Measurements from ENCODE around the gene GPC3.

GPC3 gene

GRCh38 chrX:133880032-133880443 is 105.4 kb downstream of the GPC3 start:
- no peak for DNase-seq

GRCh38 chrX:133878710-133879109 is 106.7 kb downstream of the GPC3 start:
- no peak for DNase-seq

DNA sequence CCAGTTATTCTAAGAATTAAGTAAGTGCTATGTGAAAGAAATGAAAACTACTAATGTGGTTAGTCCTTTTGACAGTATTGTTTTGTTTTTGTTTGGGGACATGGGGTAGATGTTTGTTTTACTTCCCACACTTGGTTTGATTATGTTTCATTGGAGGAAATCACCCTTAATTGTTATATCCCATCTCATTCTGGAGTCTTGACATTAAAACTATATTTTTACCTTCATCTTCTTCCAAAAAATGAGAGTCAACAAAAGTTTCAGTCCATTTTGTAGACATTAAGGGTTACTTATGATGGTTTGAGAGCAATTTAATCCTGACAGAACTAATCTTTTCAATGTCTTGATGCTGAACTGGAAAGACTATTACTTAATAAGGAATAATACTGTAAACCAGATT is 108.7 kb downstream of the GPC3 start:
- no peak for DNase-seq

DNA sequence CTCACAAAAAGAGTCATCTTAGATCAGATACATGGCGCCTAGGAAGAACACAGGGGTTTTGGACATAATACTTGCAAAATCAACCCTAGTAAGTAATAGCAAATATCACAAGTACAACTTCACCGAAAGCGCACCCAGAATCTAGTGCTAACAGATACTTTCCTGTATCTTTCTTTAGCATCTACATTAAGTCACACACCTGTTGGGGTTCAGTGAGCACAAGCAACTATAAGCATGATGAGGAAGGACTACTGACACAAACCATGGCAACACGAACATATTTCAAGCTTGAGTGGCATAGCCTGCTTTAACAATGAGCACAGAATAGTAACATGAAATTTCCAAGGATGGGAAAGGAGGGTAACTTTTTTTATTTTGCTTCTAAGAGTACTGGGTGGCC is 116.1 kb downstream of the GPC3 start:
- no peak for DNase-seq

DNA sequence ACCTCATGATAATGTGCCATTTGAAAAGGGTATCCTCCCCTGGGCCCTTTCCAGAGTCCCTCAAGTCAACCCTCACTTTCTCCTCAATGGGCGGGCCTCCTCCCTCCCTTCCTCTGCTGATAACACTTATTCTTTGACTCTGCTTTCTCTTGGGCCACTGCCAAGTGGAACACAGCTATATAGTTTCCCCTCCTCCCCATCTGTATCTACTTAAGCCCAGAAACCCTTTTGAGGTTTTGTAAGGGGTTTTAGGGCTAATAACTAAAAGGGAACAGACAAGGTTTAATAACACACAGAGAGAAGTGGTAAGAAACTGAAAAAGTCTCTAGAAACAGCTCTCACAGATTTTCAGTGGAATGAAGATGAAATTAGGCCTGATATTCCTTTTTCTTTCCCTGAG is 116.7 kb downstream of the GPC3 start:
- DNase-seq = no peak

- DNase-seq = no peak
Observed at GRCh38 chrX:133868250-133868649, 117.1 kb downstream of the GPC3 start.

GRCh38 chrX:133865761-133866471 is 119.5 kb downstream of the GPC3 start:
- no peak for DNase-seq

DNA sequence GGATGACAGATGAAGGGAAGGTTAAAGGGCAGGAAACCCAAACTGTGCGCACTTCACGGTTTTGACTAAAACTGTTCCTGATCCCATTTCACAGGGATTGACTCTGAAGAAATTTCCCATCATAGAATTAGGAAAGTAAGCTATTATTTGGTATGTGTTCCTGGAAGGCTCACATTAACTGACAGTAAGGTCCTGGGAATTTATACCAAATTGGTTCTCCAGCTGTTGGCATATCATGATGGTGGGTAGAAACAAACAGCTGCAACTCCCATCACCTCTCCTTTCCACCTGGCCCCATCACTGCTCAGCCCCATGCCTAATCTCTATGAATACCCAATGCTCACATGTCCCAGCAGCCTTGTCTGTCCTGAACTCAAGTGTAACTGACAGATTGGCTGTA is 121.2 kb downstream of the GPC3 start:
- DNase-seq = no peak

- no peak for DNase-seq
Observed at GRCh38 chrX:133859860-133860259, 125.5 kb downstream of the GPC3 start.

- no peak for DNase-seq
Observed at GRCh38 chrX:133859336-133859735, 126.1 kb downstream of the GPC3 start.

- DNase-seq = no peak
Observed at GRCh38 chrX:133857640-133858269, 127.6 kb downstream of the GPC3 start.

- no peak for DNase-seq
Observed at GRCh38 chrX:133856819-133857218, 128.6 kb downstream of the GPC3 start.

DNA sequence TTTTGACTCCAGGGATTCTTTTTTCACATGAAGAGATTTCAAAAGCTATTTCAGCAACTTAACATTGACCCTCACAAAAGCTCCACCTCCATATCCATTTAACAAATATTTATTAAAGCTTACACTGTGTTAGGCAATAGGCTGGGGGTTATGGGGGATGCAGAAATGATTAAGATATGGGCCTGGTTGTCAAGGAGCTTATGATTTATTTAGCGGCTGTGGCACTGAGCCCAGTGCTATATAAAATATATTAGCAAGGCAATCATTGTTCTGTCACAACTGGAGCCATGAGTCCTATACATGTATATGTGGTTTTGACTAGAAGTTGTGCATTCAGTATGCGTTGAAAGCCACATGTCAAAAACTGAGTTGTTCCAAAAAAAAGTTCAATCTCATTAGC is 131.1 kb downstream of the GPC3 start:
- no peak for DNase-seq

GRCh38 chrX:133852837-133853356 is 132.5 kb downstream of the GPC3 start:
- DNase-seq = no peak

DNA sequence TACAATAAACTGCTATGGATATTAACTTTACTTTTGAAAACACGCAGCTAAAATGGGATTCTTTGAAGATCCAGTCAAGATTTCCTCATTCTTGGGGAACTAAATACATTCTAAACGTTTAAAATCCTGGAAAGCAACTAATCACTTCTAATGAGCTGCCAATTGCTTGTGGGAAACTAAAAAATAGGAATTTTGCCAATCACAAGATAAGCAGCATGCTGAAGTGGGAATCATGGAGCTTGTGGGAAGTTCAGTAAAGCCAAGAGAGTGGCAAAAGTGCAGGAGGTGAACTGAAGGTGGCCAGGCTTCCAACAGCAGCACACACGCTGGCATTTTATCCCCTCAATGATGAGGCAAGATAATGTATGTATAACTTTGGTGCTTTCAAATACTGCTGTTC is 133.0 kb downstream of the GPC3 start:
- no peak for DNase-seq

DNA sequence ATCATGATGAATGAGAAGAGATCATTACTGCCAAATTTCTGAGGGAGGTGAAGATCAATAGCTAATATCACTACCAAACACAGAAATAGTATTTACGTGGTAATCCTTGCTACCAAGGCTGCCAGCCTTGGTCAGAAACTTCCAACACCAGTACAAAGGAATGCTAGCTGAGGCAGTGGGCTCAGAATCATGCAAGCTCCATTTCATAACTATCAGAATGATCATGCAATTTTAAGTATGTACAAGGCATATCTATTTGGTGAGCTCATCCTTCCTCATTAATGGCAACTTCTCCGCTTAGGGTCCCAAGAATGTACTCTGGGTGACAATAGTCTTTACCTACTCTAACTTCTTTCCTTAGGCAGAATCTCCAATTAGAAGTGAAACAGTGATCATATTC is 135.0 kb downstream of the GPC3 start:
- DNase-seq = no peak

GRCh38 chrX:133849676-133850075 is 135.7 kb downstream of the GPC3 start:
- no peak for DNase-seq

GRCh38 chrX:133847340-133847994 is 137.9 kb downstream of the GPC3 start:
- no peak for DNase-seq

- DNase-seq = no peak
Observed at GRCh38 chrX:133846311-133846710, 139.1 kb downstream of the GPC3 start.

GRCh38 chrX:133840415-133840814 is 145.0 kb downstream of the GPC3 start:
- DNase-seq = no peak

DNA sequence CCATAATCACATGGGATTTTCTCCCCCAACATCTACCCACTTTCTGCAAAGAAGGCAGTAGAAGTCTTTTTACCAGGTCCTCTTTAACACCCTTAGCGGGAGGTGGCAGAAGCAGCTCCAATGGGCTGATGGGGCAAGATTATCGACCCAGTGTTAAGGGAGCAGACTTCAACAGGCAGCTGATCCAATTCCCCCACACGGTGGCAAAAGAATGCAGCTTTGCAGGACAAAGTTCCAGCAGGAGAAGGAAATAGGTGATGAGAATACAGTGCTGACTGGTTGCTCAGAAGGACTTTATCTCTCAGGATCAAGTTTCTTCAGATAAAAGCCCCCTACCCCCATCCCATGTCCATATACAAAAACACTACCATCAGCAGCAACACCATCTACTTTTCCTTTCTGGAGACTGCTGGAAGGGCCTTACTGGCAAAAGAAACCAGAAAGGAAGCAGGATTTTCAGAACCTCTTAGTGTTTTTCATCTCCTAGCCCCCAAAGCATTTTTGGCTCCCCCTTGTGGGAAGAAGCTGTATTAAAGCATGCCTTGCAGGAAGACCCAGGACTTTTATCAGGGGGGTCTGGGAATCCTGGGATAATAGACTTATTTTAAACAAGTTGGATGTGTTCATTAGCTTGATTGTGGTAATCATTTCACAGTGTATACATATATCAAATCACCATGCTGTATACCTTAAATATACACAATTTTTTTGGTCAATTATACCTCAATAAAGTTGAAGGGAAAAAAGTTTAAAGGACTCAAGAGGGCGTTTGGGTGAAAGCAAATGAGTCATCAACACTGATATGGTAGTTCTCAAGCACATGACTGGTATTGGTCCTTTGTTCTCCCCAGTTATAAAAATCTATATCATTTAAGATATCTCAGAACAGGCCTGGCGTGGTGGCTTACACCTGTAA is 146.4 kb downstream of the GPC3 start:
- DNase-seq = no peak

- DNase-seq = no peak
Observed at GRCh38 chrX:133837091-133837490, 148.3 kb downstream of the GPC3 start.

GRCh38 chrX:133836561-133836960 is 148.8 kb downstream of the GPC3 start:
- no peak for DNase-seq

Measured in kidney glomerular epithelial cell (primary cell).